Thymus (tissue), 11 donors: ENCODE data around the gene LRRC28. TPM values are rescaled to one million over a fixed set of nuclear protein-coding genes. Genes with fewer than 3 reads are reported as not detected.
A peak's percentile ranks its signal among the peaks of the same experiment; 100 is the strongest.

Experiments
- DNase-seq, 9 donors: peaks; one replicate each; pipeline ENCODE4 v3.0.0-alpha.2; 2013; ENCODE audit warnings: low spot score in 9 of 9, low read depth in 6 of 9, missing footprints in 1 of 9
- H3K27ac ChIP-seq, 2 donors: one replicate each; pipeline ENCODE4 v1.5.1; 2013; ENCODE audit warnings: control low read depth in 1 of 2, low read depth in 1 of 2, low read length in 1 of 2, mild to moderate bottlenecking in 1 of 2, moderate library complexity in 1 of 2
- H3K27me3 ChIP-seq, 2 donors: one replicate each; pipeline ENCODE4 v1.5.1; 2013; ENCODE audit warnings: low read length in 1 of 2; ENCODE audit not compliant: control insufficient read depth in 2 of 2, insufficient read depth in 1 of 2
- H3K36me3 ChIP-seq, 2 donors: one replicate each; pipeline ENCODE4 v1.5.1; 2013; ENCODE audit warnings: low read length in 1 of 2, mild to moderate bottlenecking in 1 of 2, moderate library complexity in 1 of 2; ENCODE audit not compliant: control insufficient read depth in 2 of 2, insufficient read depth in 2 of 2
- H3K4me1 ChIP-seq, 2 donors: one replicate each; pipeline ENCODE4 v1.5.1; 2013; ENCODE audit warnings: low read length in 2 of 2; ENCODE audit not compliant: control insufficient read depth in 2 of 2, insufficient read depth in 2 of 2
- H3K4me3 ChIP-seq, 2 donors: one replicate each; pipeline ENCODE4 v1.5.1; 2013; ENCODE audit warnings: low read length in 2 of 2, control low read depth in 1 of 2, mild to moderate bottlenecking in 1 of 2
- H3K9me3 ChIP-seq, 2 donors: one replicate each; pipeline ENCODE4 v1.5.1; 2013; ENCODE audit warnings: low read length in 1 of 2, mild to moderate bottlenecking in 1 of 2; ENCODE audit not compliant: control insufficient read depth in 2 of 2, insufficient read depth in 1 of 2
- WGBS: extraction: QIAGEN DNeasy Blood & Tissue Kit; methylation state at CpG from one replicate; pipeline ENCODE4 v1.1.7; 2013; 5-methylcytosine and 5-hydroxymethylcytosine counted together
- polyA plus RNA-seq: library from polyadenylated mRNA; stranded (reverse); fragments of 200-250 nt; gene quantifications from one replicate; pipeline ENCODE4 v1.2.3, GENCODE V29; 2013
- total RNA-seq: library from RNA; stranded (reverse); fragments of 120-200 nt; gene quantifications from one replicate; pipeline ENCODE4 v1.2.4, GENCODE V29; 2013
- donor health status: healthy.

The LRRC28 gene
- total and polyA plus RNA-seq, 2 donors = 11.0 to 23.5 TPM

DNA sequence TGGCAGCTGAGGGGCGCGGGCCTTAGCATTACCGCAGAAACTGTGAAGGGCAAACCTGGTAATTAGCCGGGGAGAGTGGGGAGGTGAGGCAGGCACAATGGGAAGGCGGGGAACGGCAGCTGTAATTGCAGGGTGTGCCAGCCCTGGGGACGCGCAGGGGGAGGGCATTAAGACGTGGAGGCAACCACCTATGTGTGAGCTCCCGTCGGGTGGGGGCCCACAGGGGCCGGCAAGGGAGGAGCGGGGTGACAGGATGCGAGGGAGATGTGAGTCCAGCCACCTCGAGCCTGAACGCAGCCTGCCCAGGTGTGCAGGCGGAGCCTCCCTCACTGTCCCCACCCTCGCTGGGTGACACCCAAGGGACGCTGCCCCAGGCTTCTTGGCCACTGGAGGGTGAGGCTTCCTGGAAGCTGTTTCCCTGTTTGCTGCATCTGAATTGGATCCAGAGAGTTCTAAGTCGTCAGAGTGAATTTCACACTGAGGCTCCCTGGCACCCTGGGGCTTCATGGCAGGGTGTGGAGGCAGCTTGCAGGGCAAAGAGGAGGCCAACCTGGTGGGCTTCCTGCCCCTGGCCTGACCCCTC, 183.9 kb downstream of the LRRC28 start:
- DNase-seq = no peak
- Histone ChIP-seq H3K36me3 (no peaks in the 10 kb centered on the region), H3K4me1 (peaks cover 26 to 84% of the 10 kb centered on the region in 2 donors), H3K27ac (no peak overlapping the region), H3K27me3 (no peaks in the 10 kb centered on the region), H3K4me3 (no peak overlapping the region), H3K9me3 (peaks cover 0 to 3% of the 10 kb centered on the region in 2 donors)
- 71% methylated on average over 20 of the region's 20 CpGs for WGBS

DNA sequence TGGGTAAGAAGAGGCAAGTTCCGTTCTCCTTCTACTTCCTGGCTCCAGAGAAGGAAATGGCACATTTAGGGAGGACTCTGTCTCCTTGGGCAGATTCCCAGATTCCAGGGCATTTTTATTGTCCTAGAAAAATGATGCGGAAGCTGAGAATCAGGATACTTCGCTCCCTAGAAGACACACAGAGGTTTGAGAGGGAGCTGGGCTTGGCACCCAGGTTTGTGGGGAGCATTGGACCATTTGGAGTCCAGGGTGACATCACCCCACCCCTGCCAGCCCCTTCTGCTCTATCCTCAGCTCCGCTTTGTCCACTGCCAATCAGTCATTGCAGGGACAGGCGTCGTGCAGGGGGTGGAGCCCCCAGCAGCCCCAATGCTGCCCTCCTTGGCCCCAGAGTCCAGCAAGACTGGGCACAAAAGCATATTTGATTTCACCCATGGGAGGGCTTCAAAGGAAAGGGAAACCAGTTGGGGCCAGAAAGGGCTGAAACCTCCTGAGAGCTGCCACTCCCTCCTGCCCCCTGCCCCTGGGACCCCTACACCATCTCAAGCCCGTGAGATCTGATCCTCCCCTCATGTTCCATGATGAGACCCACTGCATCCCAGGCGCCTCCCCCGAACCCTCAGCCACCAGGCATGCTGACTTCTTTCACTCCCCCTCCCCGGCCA, 184.7 kb downstream of the LRRC28 start:
- H3K4me3 ChIP-seq = no peak overlapping the region
- H3K27me3 ChIP-seq = no peaks in the 10 kb centered on the region
- no peaks in the 10 kb centered on the region for H3K36me3 ChIP-seq
- DNase-seq = no peak
- no peak overlapping the region for H3K27ac ChIP-seq
- peaks cover 28 to 92% of the 10 kb centered on the region in 2 donors for H3K4me1 ChIP-seq
- WGBS = 95% methylated on average over 10 of the region's 10 CpGs
- H3K9me3 ChIP-seq = peaks cover 0 to 3% of the 10 kb centered on the region in 2 donors

GRCh38 chr15:99436542-99437314, 185.4 kb downstream of the LRRC28 start:
- Histone ChIP-seq H3K27ac (no peak overlapping the region), H3K4me1 (peaks cover 35 to 99% of the 10 kb centered on the region in 2 donors), H3K4me3 (no peak overlapping the region), H3K9me3 (peaks cover 0 to 3% of the 10 kb centered on the region in 2 donors), H3K36me3 (no peaks in the 10 kb centered on the region), H3K27me3 (no peaks in the 10 kb centered on the region)
- WGBS = 90% methylated on average over 21 of the region's 21 CpGs
- DNase-seq = no peak

- Histone ChIP-seq H3K27me3 (no peaks in the 10 kb centered on the region), H3K36me3 (no peaks in the 10 kb centered on the region), H3K4me1 (peaks cover 41 to 99% of the 10 kb centered on the region in 2 donors), H3K27ac (peak overlapping the region in 1 of 2 donors; percentile 79), H3K9me3 (peaks cover 0 to 3% of the 10 kb centered on the region in 2 donors), H3K4me3 (no peak overlapping the region)
- WGBS = 93% methylated on average over 23 of the region's 23 CpGs
- no peak for DNase-seq
Measured at GRCh38 chr15:99437315-99438223, 186.3 kb downstream of the LRRC28 start.

DNA sequence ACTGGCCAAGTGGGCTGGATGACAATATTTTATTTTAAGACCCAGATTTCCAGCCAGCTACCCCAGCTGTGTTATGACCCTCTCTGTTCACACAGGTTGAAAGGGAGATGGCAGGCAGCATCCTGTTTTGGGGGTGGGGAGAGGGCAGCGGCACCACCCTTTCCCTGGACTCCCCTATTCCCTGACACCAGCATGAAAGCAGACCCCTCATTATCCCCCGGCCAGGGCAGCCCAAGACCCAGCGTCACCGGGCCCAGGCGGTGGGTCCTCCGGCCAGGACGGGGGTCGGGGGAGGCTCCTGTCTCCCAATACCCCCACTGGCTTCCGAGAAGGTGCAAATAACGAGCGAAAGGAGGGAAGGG, 186.9 kb downstream of the LRRC28 start:
- Histone ChIP-seq H3K4me1 (peaks cover 43 to 99% of the 10 kb centered on the region in 2 donors), H3K4me3 (no peak overlapping the region), H3K36me3 (no peaks in the 10 kb centered on the region), H3K27me3 (no peaks in the 10 kb centered on the region), H3K9me3 (peaks cover 0 to 3% of the 10 kb centered on the region in 2 donors), H3K27ac (peak overlapping the region; percentile 58 to 79)
- DNase-seq = no peak
- 96% methylated on average over 11 of the region's 11 CpGs for WGBS

GRCh38 chr15:99438691-99439523, 187.6 kb downstream of the LRRC28 start:
- 65% methylated on average over 24 of the region's 24 CpGs for WGBS
- H3K4me1 ChIP-seq = peaks cover 45 to 99% of the 10 kb centered on the region in 2 donors
- no peaks in the 10 kb centered on the region for H3K36me3 ChIP-seq
- peaks cover 0 to 3% of the 10 kb centered on the region in 2 donors for H3K9me3 ChIP-seq
- H3K27ac ChIP-seq = peak overlapping the region in 1 of 2 donors; percentile 79
- DNase-seq = peak in 3 of 9 donors; percentile 55 to 74 (median 56)
- peak overlapping the region in 1 of 2 donors; percentile 10 for H3K4me3 ChIP-seq
- H3K27me3 ChIP-seq = no peaks in the 10 kb centered on the region

GRCh38 chr15:99439524-99439835, 188.2 kb downstream of the LRRC28 start:
- no peak for DNase-seq
- H3K27me3 ChIP-seq = no peaks in the 10 kb centered on the region
- peaks cover 0 to 3% of the 10 kb centered on the region in 2 donors for H3K9me3 ChIP-seq
- H3K4me3 ChIP-seq = no peak overlapping the region
- no peaks in the 10 kb centered on the region for H3K36me3 ChIP-seq
- peaks cover 49 to 100% of the 10 kb centered on the region in 2 donors for H3K4me1 ChIP-seq
- WGBS = over 99% methylated on average over 9 of the region's 9 CpGs
- H3K27ac ChIP-seq = no peak overlapping the region

- H3K27ac ChIP-seq = no peak overlapping the region
- H3K9me3 ChIP-seq = peaks cover 0 to 3% of the 10 kb centered on the region in 2 donors
- no peaks in the 10 kb centered on the region for H3K27me3 ChIP-seq
- H3K36me3 ChIP-seq = no peaks in the 10 kb centered on the region
- H3K4me1 ChIP-seq = peaks cover 49 to 100% of the 10 kb centered on the region in 2 donors
- no peak for DNase-seq
- H3K4me3 ChIP-seq = no peak overlapping the region
- 92% methylated on average over 9 of the region's 9 CpGs for WGBS
Measured at GRCh38 chr15:99440029-99440428, 188.7 kb downstream of the LRRC28 start.
